SK-N-MC (cell line): ENCODE data around the gene TOX2.

Source experiments
- EZH2 ChIP-seq: fragments of 200-600 bp; sonication (generic); IDR thresholded peaks from one replicate; pipeline ENCODE4 v1.6.1; 2017; ENCODE audit warnings: antibody characterized with exemption
- FOXP2 ChIP-seq: optimal IDR thresholded peaks from 2 replicates; pipeline ENCODE3; 2011; ENCODE audit warnings: mild to moderate bottlenecking, moderate library complexity; ENCODE audit not compliant: insufficient read depth; ENCODE audit errors: extremely low read length, control extremely low read depth
- POLR2AphosphoS5 ChIP-seq: IDR thresholded peaks from 2 replicates; pipeline ENCODE4 v1.6.1; 2012; ENCODE audit warnings: mild to moderate bottlenecking, low read depth, low read length, borderline replicate concordance

- TF ChIP-seq FOXP2 (no peak), POLR2AphosphoS5 (no peak), EZH2 (no peak)
Measured at GRCh38 chr20:44034965-44035635, 120.4 kb downstream of the TOX2 start.
